Left cardiac atrium (tissue), 4 donors: ENCODE measurements around the gene CALCOCO2. TPM values are rescaled to one million over a fixed set of nuclear protein-coding genes. Genes with fewer than 3 reads are reported as not detected.
A peak's percentile ranks its signal among the peaks of the same experiment; 100 is the strongest.
"Not testable (repeated sequence)": the region's sequence is repeated elsewhere in the genome, so short reads cannot be mapped to it uniquely, and the experiment has no call there.

ENCODE experiments used
- ATAC-seq, 2 donors: fragments of 200-7000 bp; cut with Tn5 transposase; one replicate each; pipeline ENCODE4 v1.9.1; 2020; ENCODE audit warnings: mild to moderate bottlenecking in 2 of 2, moderate library complexity in 2 of 2
- DNase-seq: peaks from one replicate; pipeline ENCODE4 v3.0.0-alpha.2; 2020
- intact Hi-C, 2 donors: fragments of 100-400 bp; cut with DNase I; formaldehyde crosslinking; loops; one replicate each; pipeline versions ENCODE4 v1.14.1 to v1.15.1; 2022 to 2023
- total RNA-seq, 2 donors: library from RNA; stranded (reverse); fragmentation: NEBNext Ultra II Directional; extraction: Animal tissue kit (Norgen Biotek cat#: 25700); gene quantifications; one replicate each; pipeline ENCODE4 v1.2.1, GENCODE V29; 2021
- donor health status: DM: no; HTN: yes; CAD: no.
- donor health status: DM: no; HTN: yes; CAD: no; lungs with severe emphysema.
- donor health status: DM: yes; HTN: yes; CAD: no.
- donor health status: Dilated cardiomyopathy.

Gene CALCOCO2
- total RNA-seq, 2 donors from 2014 or later: 180 to 241 TPM

GRCh38 chr17:48816774-48817590 is 13.9 kb upstream of the CALCOCO2 start, which contains the start of gene TTLL6:
Gene TTLL6, minus strand, starts transcription at chr17:48817229. Its CDS starts 157 bp downstream, at chr17:48817072.
- peak; percentile 98 to 99 for ATAC-seq
- peak; percentile 91 for DNase-seq
- intact Hi-C loops: no loop called here

GRCh38 chr17:48818361-48818841 is 12.4 kb upstream of the CALCOCO2 start:
- intact Hi-C loops: no loop called here
- DNase-seq (no peak), ATAC-seq (no peak)

GRCh38 chr17:48819466-48819865 is 11.4 kb upstream of the CALCOCO2 start:
- ATAC-seq (no peak), DNase-seq (no peak)
- intact Hi-C loops: no loop called here

- ATAC-seq, intact Hi-C loops, DNase-seq: not testable (repeated sequence)
Observed at GRCh38 chr17:48820936-48821335, 9.9 kb upstream of the CALCOCO2 start.

- intact Hi-C loops: no loop called here
- DNase-seq (no peak), ATAC-seq (no peak)
Observed at GRCh38 chr17:48825446-48826381, 5.1 kb upstream of the CALCOCO2 start.

GRCh38 chr17:48831549-48831883 is 681 bp downstream of the CALCOCO2 start:
- intact Hi-C loops: no loop called here
- ATAC-seq: no peak

GRCh38 chr17:48834973-48835372 is 4.1 kb downstream of the CALCOCO2 start:
- no peak for ATAC-seq
- DNase-seq: no peak
- intact Hi-C loops: no loop called here

More at GRCh38 chr17:48831549-48831883, 681 bp downstream of the CALCOCO2 start:
- no peak for DNase-seq

- ATAC-seq: no peak
- DNase-seq: no peak
- intact Hi-C loops: no loop called here
Observed at GRCh38 chr17:48835971-48836370, 5.1 kb downstream of the CALCOCO2 start.

GRCh38 chr17:48837458-48837857 is 6.6 kb downstream of the CALCOCO2 start:
- ATAC-seq, intact Hi-C loops, DNase-seq: not testable (repeated sequence)

GRCh38 chr17:48840441-48840840 is 9.6 kb downstream of the CALCOCO2 start:
- no peak for ATAC-seq
- no peak for DNase-seq
- intact Hi-C loops: no loop called here

GRCh38 chr17:48841395-48841831 is 10.6 kb downstream of the CALCOCO2 start:
- DNase-seq (no peak), ATAC-seq (peak; percentile 75 to 84)
- intact Hi-C loops: no loop called here

GRCh38 chr17:48842746-48843145 is 11.9 kb downstream of the CALCOCO2 start:
- no peak for ATAC-seq
- DNase-seq: no peak
- intact Hi-C loops: no loop called here

- DNase-seq (no peak), ATAC-seq (peak in 1 of 2 donors; percentile 19)
- intact Hi-C loops: no loop called here
Observed at GRCh38 chr17:48843187-48843900, 12.5 kb downstream of the CALCOCO2 start.

- DNase-seq: no peak
- intact Hi-C loops: no loop called here
- no peak for ATAC-seq
Observed at GRCh38 chr17:48850792-48851323, 20.0 kb downstream of the CALCOCO2 start.

- ATAC-seq: no peak
- intact Hi-C loops: no loop called here
- DNase-seq: no peak
Observed at GRCh38 chr17:48854774-48855476, 24.1 kb downstream of the CALCOCO2 start.

- DNase-seq (no peak), ATAC-seq (no peak)
- intact Hi-C loops: no loop called here
Observed at GRCh38 chr17:48856122-48856821, 25.4 kb downstream of the CALCOCO2 start.

GRCh38 chr17:48860034-48860433 is 29.2 kb downstream of the CALCOCO2 start:
- intact Hi-C loops: no loop called here
- ATAC-seq: no peak

GRCh38 chr17:48860456-48860855 is 29.6 kb downstream of the CALCOCO2 start:
- DNase-seq: no peak
- intact Hi-C loops: no loop called here

More at GRCh38 chr17:48860034-48860433, 29.2 kb downstream of the CALCOCO2 start:
- no peak for DNase-seq

More at GRCh38 chr17:48860456-48860855, 29.6 kb downstream of the CALCOCO2 start:
- no peak for ATAC-seq
